PC-3 (cell line): ENCODE results near the gene BEND3. TPM values are rescaled to one million over a fixed set of nuclear protein-coding genes. Genes with fewer than 3 reads are reported as not detected.

Source experiments
- ATAC-seq: fragments of 200-7000 bp; cut with Tn5 transposase; 2 replicates; pipeline ENCODE4 v1.9.1; 2020; ENCODE audit warnings: mild to moderate bottlenecking, moderate library complexity
- BruUV-seq: library from RNA; stranded (reverse); fragments of 400-500 nt; replicated peaks from 2 replicates; lab custom pipeline; 2021; lab: Mats Ljungman, UMichigan
- CTCF ChIA-PET: fragments of 300-600 bp; sonication (Branson Sonifier 250); formaldehyde crosslinking; loops from one replicate; lab custom pipeline; 2022; ENCODE audit warnings: antibody characterized with exemption; lab: Charles Lee
- POLR2A ChIA-PET: fragments of 300-600 bp; sonication (Branson Sonifier 250); formaldehyde crosslinking; loops from one replicate; lab custom pipeline; 2022; ENCODE audit warnings: antibody characterized with exemption; ENCODE audit not compliant: unreplicated experiment; lab: Charles Lee
- DNase-seq: peaks from one replicate; pipeline ENCODE4 v3.0.0-alpha.2; 2015
- H2AFZ ChIP-seq: fragments of 300-600 bp; sonication (generic); 2 replicates; pipeline ENCODE4 v1.6.0; 2016; ENCODE audit warnings: antibody characterized with exemption, low read length
- H3F3A ChIP-seq: fragments of 300-600 bp; sonication (generic); one replicate; pipeline ENCODE4 v1.6.0; 2017; ENCODE audit warnings: antibody characterized with exemption, low read length, control low read depth, mild to moderate bottlenecking; ENCODE audit not compliant: unreplicated experiment
- H3K27ac ChIP-seq: fragments of 300-600 bp; sonication (generic); 2 replicates; pipeline ENCODE4 v1.5.1; 2016; ENCODE audit warnings: mild to moderate bottlenecking, low read length
- H3K27me3 ChIP-seq: fragments of 300-600 bp; sonication (generic); 2 replicates; pipeline ENCODE4 v1.6.1; 2016; ENCODE audit warnings: low read length, mixed read lengths
- H3K36me3 ChIP-seq: fragments of 300-600 bp; sonication (generic); 2 replicates; pipeline ENCODE4 v1.6.1; 2016; ENCODE audit warnings: low read depth, mixed run types, low read length, mixed read lengths
- H3K4me1 ChIP-seq: fragments of 300-600 bp; sonication (generic); 2 replicates; pipeline ENCODE4 v1.5.1; 2016; ENCODE audit warnings: low read length; ENCODE audit not compliant: insufficient read depth
- H3K4me2 ChIP-seq: fragments of 300-600 bp; sonication (generic); 2 replicates; pipeline ENCODE4 v1.6.0; 2016; ENCODE audit warnings: low read length
- H3K4me3 ChIP-seq: fragments of 300-600 bp; sonication (generic); 2 replicates; pipeline ENCODE4 v1.5.1; 2016; ENCODE audit warnings: mild to moderate bottlenecking, low read length, mixed read lengths
- H3K79me2 ChIP-seq: fragments of 300-600 bp; sonication (generic); 2 replicates; pipeline ENCODE4 v1.6.1; 2017; ENCODE audit warnings: low read length, mixed read lengths
- H3K9ac ChIP-seq: fragments of 300-600 bp; sonication (generic); 2 replicates; pipeline ENCODE4 v1.6.0; 2016; ENCODE audit warnings: mild to moderate bottlenecking, low read length
- H3K9me2 ChIP-seq: fragments of 300-600 bp; sonication (generic); replicated peaks from 2 replicates; pipeline ENCODE4 v1.6.1; 2016; ENCODE audit warnings: mixed run types, low read length, mixed read lengths
- H3K9me3 ChIP-seq: fragments of 300-600 bp; sonication (generic); 2 replicates; pipeline ENCODE4 v1.6.1; 2016; ENCODE audit warnings: low read length, mixed read lengths
- H4K20me1 ChIP-seq: fragments of 300-600 bp; sonication (generic); 2 replicates; pipeline ENCODE4 v1.6.1; 2016; ENCODE audit warnings: low read length, mixed read lengths
- EZH2 ChIP-seq: fragments of 300-600 bp; sonication (generic); IDR thresholded peaks from one replicate; pipeline ENCODE4 v1.6.1; 2017; ENCODE audit warnings: antibody characterized with exemption, mild to moderate bottlenecking, low read length; ENCODE audit not compliant: unreplicated experiment
- EZH2phosphoT487 ChIP-seq: fragments of 300-600 bp; sonication (generic); IDR thresholded peaks from 2 replicates; pipeline ENCODE4 v1.6.1; 2018; ENCODE audit warnings: mild to moderate bottlenecking, antibody characterized with exemption, low read length, borderline replicate concordance
- intact Hi-C: fragments of 100-400 bp; cut with micrococcal nuclease; formaldehyde crosslinking; loops from 2 replicates; pipeline ENCODE4 v1.9.0; 2023
- total RNA-seq: library from RNA; depleted of rRNA; stranded (reverse); fragments of >200 nt; gene quantifications from 2 replicates; pipeline ENCODE4 v1.2.3, GENCODE V29; 2014
- TF ChIP-seq, protein P1 (sequence below): fragments of 300-600 bp; sonication (generic); conservative IDR thresholded peaks from 2 replicates; pipeline ENCODE4 v1.5.1; 2017; ENCODE audit warnings: antibody characterized with exemption, low read depth, mild to moderate bottlenecking, low read length

BEND3 gene
- total RNA-seq, 1 experiment from 2014 or later, result 4.5 TPM

DNA sequence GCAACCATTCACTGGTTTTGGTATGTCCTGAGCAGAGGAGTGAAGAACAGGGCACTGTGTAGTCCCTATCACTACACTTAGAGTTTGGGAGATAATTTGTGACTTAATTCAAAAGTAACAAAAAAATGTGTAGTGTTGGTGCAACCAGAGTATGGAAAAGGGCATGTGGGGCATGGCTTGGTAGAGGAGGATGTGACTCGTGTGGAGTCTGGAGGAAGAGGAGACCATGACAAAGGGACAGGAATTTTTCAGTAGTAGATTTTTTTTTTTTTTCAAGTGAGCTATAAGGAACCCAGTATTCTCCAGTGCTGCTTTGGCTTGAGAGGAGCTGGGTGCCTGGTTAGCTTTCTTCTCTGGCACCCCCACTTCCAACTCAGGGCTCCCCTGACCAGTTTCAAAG lies 82.2 kb downstream of the BEND3 start:
- no peaks in the 10 kb centered on the region for H3K27me3 ChIP-seq
- DNase-seq (peak; percentile 32), ATAC-seq (peak; percentile 40)
- H3K9ac ChIP-seq, result no peak overlapping the region
- H3K4me2 ChIP-seq, result 0 out of 2 replicates have a peak overlapping the region, but pooled peaks have one; percentile 2
- peaks cover 9% of the 10 kb centered on the region for H3K79me2 ChIP-seq
- no peaks in the 10 kb centered on the region for H3K36me3 ChIP-seq
- no peaks in the 10 kb centered on the region for H4K20me1 ChIP-seq
- H3F3A ChIP-seq, result no peaks in the 10 kb centered on the region
- H2AFZ ChIP-seq, result no peak overlapping the region
- intact Hi-C loops, result no loop called here
- peaks cover 18% of the 10 kb centered on the region for H3K4me1 ChIP-seq
- no peak for TF ChIP-seq EZH2phosphoT487
- TF ChIP-seq, protein P1, sequence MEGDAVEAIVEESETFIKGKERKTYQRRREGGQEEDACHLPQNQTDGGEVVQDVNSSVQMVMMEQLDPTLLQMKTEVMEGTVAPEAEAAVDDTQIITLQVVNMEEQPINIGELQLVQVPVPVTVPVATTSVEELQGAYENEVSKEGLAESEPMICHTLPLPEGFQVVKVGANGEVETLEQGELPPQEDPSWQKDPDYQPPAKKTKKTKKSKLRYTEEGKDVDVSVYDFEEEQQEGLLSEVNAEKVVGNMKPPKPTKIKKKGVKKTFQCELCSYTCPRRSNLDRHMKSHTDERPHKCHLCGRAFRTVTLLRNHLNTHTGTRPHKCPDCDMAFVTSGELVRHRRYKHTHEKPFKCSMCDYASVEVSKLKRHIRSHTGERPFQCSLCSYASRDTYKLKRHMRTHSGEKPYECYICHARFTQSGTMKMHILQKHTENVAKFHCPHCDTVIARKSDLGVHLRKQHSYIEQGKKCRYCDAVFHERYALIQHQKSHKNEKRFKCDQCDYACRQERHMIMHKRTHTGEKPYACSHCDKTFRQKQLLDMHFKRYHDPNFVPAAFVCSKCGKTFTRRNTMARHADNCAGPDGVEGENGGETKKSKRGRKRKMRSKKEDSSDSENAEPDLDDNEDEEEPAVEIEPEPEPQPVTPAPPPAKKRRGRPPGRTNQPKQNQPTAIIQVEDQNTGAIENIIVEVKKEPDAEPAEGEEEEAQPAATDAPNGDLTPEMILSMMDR, result no peak
- TF ChIP-seq EZH2, result no peak
- ChIA-PET POLR2A (no interaction called here), CTCF (interaction anchor here (0.5 kb wide), 1 partner anchor 80 kb away, joined by 5 read pairs; no protein-coding TSS in a partner anchor)
- no peaks in the 10 kb centered on the region for H3K9me3 ChIP-seq
- no peaks in the 10 kb centered on the region for H3K9me2 ChIP-seq
- H3K4me3 ChIP-seq, result no peak overlapping the region
- no TSS peak for BruUV-seq
- 0 out of 2 replicates have a peak overlapping the region, but pooled peaks have one; percentile 3 for H3K27ac ChIP-seq

DNA sequence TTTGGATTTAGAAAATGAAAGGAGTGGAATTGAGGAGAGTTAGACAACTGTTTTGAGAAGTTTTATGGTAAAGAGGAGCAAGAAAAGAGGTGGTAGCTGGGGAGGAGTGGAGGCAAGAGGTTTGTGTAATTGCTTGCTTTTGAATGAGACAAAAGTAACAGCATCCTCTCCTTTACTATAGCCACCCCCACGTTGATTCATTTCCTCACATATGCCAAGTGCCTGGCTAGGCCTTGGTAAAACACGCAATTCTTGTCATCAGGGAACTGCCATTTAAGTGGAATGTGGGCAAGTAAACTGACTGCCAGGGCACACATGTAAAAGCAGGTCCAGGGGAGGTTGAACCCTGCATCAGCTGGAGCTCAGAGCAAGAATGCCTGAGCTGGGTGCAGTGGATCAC lies 83.3 kb downstream of the BEND3 start:
- Histone ChIP-seq H3K9me3 (no peaks in the 10 kb centered on the region), H3K9ac (no peak overlapping the region), H3F3A (no peaks in the 10 kb centered on the region), H3K27me3 (no peaks in the 10 kb centered on the region), H3K4me2 (no peak overlapping the region), H3K79me2 (peaks cover 9% of the 10 kb centered on the region), H3K27ac (no peak overlapping the region), H3K36me3 (no peaks in the 10 kb centered on the region), H2AFZ (no peak overlapping the region), H3K4me3 (no peak overlapping the region), H4K20me1 (no peaks in the 10 kb centered on the region), H3K9me2 (no peaks in the 10 kb centered on the region), H3K4me1 (peaks cover 18% of the 10 kb centered on the region)
- POLR2A ChIA-PET, result no interaction called here
- no TSS peak for BruUV-seq
- DNase-seq (peak; percentile 16), ATAC-seq (no peak)
- CTCF ChIA-PET, result no interaction called here
- TF ChIP-seq, protein P1, result no peak
- TF ChIP-seq EZH2phosphoT487 (no peak), EZH2 (no peak)
- intact Hi-C loops, result no loop called here

DNA sequence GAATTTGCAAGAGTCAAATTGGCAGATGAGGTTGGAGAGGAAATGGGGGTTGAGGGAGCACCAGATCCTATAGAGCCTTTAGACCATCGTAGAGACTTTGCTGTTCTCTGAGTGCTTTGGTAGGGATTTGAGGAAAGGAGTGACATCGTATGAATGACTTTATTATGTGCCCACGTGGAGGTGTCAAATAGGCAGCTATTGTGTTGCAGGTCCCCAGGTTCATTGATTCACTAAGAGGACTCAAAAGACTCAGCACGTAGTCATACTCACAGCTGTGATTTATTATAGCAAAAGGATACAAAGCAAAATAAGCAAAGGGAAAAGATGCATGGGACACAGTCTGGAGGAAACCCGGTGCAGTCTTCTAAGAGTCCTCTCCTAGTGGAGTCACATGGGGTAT lies 85.2 kb downstream of the BEND3 start:
- H3K4me1 ChIP-seq, result peaks cover 18% of the 10 kb centered on the region
- POLR2A ChIA-PET, result no interaction called here

More for the DNA sequence above, 85.2 kb downstream of the BEND3 start:
- Histone ChIP-seq H3K27ac (no peak overlapping the region), H3K36me3 (no peaks in the 10 kb centered on the region), H3F3A (no peaks in the 10 kb centered on the region), H3K4me3 (no peak overlapping the region), H3K9me2 (no peaks in the 10 kb centered on the region), H3K9ac (no peak overlapping the region), H4K20me1 (no peaks in the 10 kb centered on the region), H3K9me3 (no peaks in the 10 kb centered on the region), H3K27me3 (no peaks in the 10 kb centered on the region), H3K4me2 (peak overlapping the region; percentile 34; the same call in 1 of the 2 replicates), H3K79me2 (peaks cover 9% of the 10 kb centered on the region), H2AFZ (no peak overlapping the region)
- intact Hi-C loops, result no loop called here
- no TSS peak for BruUV-seq
- DNase-seq (peak; percentile 42), ATAC-seq (peak; percentile 11)
- TF ChIP-seq EZH2, result no peak
- no peak for TF ChIP-seq EZH2phosphoT487
- TF ChIP-seq, protein P1, result no peak
- CTCF ChIA-PET, result no interaction called here
